Omental fat pad (tissue), 4 donors: ENCODE measurements around the gene GJA1. TPM values are rescaled to one million over a fixed set of nuclear protein-coding genes. Genes with fewer than 3 reads are reported as not detected.
A peak's percentile ranks its signal among the peaks of the same experiment; 100 is the strongest.
"Not testable (repeated sequence)": the region's sequence is repeated elsewhere in the genome, so short reads cannot be mapped to it uniquely, and the experiment has no call there.

Source experiments
- ATAC-seq: fragments of 150-250 bp; one replicate; pipeline ENCODE4 v1.9.1; 2016; ENCODE audit warnings: mild to moderate bottlenecking, moderate library complexity; ENCODE audit not compliant: low FRiP score
- DNase-seq: peaks from one replicate; pipeline ENCODE4 v3.0.0-alpha.2; 2019; ENCODE audit warnings: low spot score
- CTCF ChIP-seq, 3 donors: fragments of 450-650 bp; IDR thresholded peaks; one replicate each; pipeline ENCODE4 v1.5.1; 2016 to 2017; ENCODE audit warnings: antibody characterized with exemption in 3 of 3, mild to moderate bottlenecking in 3 of 3, moderate library complexity in 2 of 3
- total RNA-seq, 4 donors: library from RNA; depleted of rRNA; stranded (reverse); fragments of >200 nt; gene quantifications; one replicate each; pipeline ENCODE4 v1.1.0, GENCODE V29; 2016

The GJA1 gene
- 100 to 1,000 TPM in 3 of 4 donors, 10 to 100 TPM in 1; 54.2 to 339 (median 196) TPM for total RNA-seq

- TF ChIP-seq CTCF (IDR thresholded peaks at IDR 0.05), result no peak
- no peak for DNase-seq
These were observed at the start of gene GJA1 for GRCh38 chr6:121435444-121436069. Gene GJA1, plus strand, starts transcription at chr6:121435646. Its CDS starts 11,202 bp downstream, at chr6:121446848.

GRCh38 chr6:121386551-121386950, 48.9 kb upstream of the GJA1 start:
- not testable (repeated sequence) for ATAC-seq, DNase-seq

More at GRCh38 chr6:121435444-121436069, at the start of gene GJA1:
- ATAC-seq, result peak; percentile 78

- no peak for ATAC-seq
- no peak for DNase-seq
- no peak for TF ChIP-seq CTCF (IDR thresholded peaks at IDR 0.05)
These were observed 46.0 kb upstream of the GJA1 start for GRCh38 chr6:121389419-121389818.

- TF ChIP-seq CTCF (IDR thresholded peaks at IDR 0.05), result no peak
- DNase-seq (no peak), ATAC-seq (no peak)
These were observed 41.5 kb upstream of the GJA1 start for GRCh38 chr6:121393731-121394505.

GRCh38 chr6:121395736-121396135, 39.7 kb upstream of the GJA1 start:
- no peak for DNase-seq
- ATAC-seq, result no peak

GRCh38 chr6:121397188-121397587, 38.3 kb upstream of the GJA1 start:
- not testable (repeated sequence) for ATAC-seq, DNase-seq

More at GRCh38 chr6:121395736-121396135, 39.7 kb upstream of the GJA1 start:
- TF ChIP-seq CTCF (IDR thresholded peaks at IDR 0.05), result no peak

- ATAC-seq (no peak), DNase-seq (no peak)
- TF ChIP-seq CTCF (IDR thresholded peaks at IDR 0.05), result no peak
These were observed 37.3 kb upstream of the GJA1 start for GRCh38 chr6:121398127-121398526.

- DNase-seq (no peak), ATAC-seq (no peak)
- no peak for TF ChIP-seq CTCF (IDR thresholded peaks at IDR 0.05)
These were observed 35.5 kb upstream of the GJA1 start for GRCh38 chr6:121399966-121400365.
